NCI-H1930 (cell line): Measurements from ENCODE around the gene SIGLECL1.
"Not testable (repeated sequence)": the region's sequence is repeated elsewhere in the genome, so short reads cannot be mapped to it uniquely, and the experiment has no call there.

Experiments
- DNase-seq, 2 experiments: peaks; one replicate each; lab custom pipeline; 2025; lab: John Stamatoyannopoulos, UW

The SIGLECL1 gene

DNA sequence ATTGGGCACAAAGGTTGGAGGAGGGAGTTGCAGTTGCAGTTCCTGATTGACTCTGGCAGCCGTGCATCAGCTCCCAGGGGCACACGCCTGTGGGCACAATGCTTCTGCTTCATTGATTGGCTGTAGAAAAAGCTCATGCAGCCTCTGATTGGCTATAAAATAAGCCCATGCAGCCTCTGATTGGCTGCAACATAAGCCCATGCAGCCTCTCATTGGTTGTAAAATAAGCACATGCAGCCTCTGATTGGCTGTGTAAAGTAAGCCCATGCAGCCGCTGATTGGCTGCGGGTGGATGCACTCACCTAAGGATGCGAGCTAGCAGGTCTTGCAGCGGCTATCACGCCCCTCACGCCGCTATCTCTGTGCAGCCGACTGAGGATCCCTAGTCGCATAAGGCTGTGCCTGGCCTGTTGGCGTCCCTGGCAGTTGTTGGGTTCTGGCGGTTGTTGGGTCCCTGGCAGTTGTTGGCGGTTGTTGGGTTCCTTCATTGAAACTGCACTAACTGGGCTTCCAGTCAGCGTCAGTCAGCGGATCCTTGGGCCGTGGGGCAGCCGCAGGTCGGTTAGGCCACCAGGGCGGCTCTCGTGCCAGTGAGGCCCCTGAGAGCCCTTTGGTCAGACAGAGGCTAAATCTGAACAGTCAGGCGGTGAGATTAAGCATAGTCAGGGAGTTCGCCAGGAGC, at the start of gene SIGLECL1:
Gene SIGLECL1, plus strand, starts transcription at position 295 of the 682 bp plus-strand sequence. CDS start 12,993 bp downstream, outside the sequence.
- no peak for DNase-seq

DNA sequence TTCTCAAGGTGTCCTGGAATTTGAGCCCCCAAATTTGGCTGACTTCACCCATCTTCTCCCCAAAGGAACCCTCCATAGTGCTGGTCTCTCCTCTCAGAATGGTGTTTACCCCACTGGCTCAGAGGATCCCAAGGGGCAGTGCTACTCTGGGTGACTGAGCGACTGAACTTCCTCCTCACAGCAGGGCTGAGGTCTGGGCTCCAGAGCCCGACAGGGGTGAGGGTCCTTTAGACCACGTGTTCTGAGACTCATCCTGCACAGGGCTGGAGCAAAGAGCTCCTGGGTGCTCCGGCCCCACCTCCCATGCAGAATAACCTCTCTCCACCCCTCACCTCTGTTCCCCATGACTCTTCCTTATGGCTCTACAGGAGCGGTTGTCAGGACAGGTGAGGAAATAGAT, 49.2 kb upstream of the SIGLECL1 start:
- DNase-seq, result no peak

- DNase-seq, result no peak
Measured at GRCh38 chr19:51203916-51204315, 47.0 kb upstream of the SIGLECL1 start.

DNA sequence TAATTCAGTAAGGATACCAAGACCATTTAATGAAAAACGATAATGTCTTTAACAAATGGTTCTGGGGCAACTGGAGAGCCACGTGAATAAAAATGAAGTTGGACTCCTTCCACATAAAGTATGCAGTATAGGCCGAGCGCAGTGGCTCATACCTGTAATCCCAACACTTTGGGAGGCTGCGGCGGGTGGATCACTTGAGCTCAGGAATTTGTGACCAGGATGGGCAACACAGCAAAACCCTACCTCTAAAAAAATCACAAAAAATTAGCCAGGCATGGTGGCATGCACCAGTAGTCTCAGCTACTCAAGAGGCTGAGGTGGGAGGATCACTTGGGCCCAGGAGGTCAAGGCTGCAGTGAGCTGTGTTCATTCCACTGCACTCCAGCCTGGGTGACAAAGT, 46.6 kb upstream of the SIGLECL1 start:
- DNase-seq, result no peak

GRCh38 chr19:51207747-51208146, 43.1 kb upstream of the SIGLECL1 start:
- DNase-seq, result no peak

DNA sequence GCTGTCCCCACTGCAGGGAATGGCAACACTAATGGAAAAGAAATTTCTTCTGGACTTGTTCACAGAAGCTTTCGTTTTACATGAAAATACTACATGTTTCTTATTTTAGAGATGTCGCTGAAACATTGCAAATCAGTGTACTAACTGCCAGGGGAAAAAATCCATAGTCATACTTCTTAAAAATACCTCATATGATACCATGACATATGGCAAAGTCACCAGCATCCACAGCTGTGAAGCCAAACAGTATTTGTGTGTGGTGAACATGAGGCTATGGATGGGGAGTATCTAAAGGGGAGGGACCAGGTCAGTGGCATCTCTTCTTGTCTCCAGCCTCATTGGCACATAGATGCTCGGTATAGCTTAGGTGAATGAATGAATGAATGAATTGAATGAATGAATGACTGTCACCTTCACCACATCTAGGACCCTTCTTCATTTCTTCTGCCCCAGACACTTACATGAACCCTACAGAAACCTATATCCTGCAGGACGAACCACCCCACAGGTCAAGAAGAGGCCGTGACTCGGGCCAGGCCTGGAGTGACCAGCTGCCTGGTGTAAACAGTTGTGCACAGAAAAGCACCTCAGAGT, 40.6 kb upstream of the SIGLECL1 start:
- no peak for DNase-seq

GRCh38 chr19:51210874-51211361, 40.0 kb upstream of the SIGLECL1 start:
- not testable (repeated sequence) for DNase-seq

DNA sequence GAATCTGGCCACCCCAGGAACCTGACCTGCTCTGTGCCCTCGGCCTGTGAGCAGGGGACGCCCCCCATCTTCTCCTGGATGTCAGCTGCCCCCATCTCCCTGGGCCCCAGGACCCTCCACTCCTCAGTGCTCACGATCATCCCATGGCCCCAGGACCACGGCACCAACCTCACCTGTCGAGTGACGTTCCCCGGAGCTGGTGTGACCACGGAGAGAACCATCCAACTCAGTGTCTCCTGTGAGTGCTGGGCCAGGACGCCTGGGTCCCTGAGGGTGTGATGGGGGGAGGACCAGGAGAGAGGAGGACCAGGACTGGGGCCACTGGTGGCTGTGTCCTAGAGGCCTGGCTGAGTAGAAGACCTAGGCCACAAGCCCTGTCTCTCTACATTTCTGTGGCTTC, 39.0 kb upstream of the SIGLECL1 start:
- DNase-seq, result no peak

- no peak for DNase-seq
Measured at GRCh38 chr19:51219307-51219706, 31.6 kb upstream of the SIGLECL1 start.

- DNase-seq, result no peak
Measured at GRCh38 chr19:51219971-51220370, 30.9 kb upstream of the SIGLECL1 start.

- no peak for DNase-seq
Measured at GRCh38 chr19:51220996-51221395, 29.9 kb upstream of the SIGLECL1 start.

DNA sequence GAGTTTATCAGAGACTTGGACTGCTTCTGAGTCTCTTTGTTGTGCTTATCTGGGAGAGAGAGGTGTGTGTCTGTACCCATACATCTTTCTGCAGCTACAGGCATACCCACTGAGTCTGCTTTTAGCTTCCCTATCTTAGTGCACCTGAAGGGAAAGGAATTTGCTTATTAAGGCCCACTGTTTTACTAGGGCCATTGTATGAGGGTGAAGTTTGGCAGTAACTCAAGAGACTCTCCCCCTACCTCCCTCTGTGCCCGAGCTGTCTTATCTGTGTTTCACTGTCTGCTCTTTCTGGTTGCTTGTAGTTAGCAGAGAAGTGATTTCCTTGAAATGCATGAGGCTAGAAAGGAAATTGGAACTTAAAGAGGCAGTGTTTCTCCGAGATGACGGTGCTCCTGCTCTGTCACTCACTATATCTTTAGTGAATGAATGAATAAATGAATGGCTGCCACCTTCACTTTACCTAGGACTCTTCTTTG, 26.7 kb upstream of the SIGLECL1 start:
- no peak for DNase-seq

DNA sequence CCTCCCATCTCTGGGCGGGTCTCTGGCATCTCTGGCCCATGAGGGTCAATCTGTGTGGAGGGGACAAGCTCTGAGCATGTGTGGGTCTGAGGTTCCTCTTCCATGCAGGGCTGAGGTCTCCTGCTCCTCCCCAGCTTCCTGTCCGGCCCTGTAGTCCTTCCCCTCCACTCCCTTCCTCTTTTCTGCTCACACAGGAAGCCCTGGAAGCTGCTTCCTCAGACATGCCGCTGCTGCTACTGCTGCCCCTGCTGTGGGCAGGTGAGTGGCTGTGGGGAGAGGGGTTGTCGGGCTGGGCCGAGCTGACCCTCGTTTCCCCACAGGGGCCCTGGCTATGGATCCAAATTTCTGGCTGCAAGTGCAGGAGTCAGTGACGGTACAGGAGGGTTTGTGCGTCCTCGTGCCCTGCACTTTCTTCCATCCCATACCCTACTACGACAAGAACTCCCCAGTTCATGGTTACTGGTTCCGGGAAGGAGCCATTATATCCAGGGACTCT, 25.9 kb upstream of the SIGLECL1 start, which contains the start of gene CD33:
Gene CD33, plus strand, starts transcription at position 183 of the 496 bp plus-strand sequence. Its CDS starts 39 bp downstream, at position 222.
- DNase-seq, result not testable (repeated sequence)

GRCh38 chr19:51226067-51226466, 24.8 kb upstream of the SIGLECL1 start:
- DNase-seq, result no peak

DNA sequence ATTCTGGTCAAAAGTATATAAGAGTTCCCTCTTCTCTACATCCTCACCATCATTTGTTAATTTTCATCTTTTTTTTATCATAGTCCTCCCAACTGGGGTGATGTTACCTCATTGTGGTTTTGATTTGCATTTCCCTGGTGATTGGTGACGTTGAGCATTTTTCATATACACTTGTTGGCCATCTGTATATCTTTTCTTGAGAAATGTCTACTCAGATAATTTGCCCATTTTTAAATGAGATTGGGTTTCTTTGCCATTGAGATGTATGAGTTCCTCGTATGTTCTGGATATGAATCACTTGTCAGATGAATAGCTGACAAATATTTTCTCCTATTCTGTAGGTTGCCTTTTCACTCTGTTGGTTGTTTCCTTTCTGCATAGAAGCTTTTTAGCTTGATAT, 23.6 kb upstream of the SIGLECL1 start:
- DNase-seq, result no peak

- no peak for DNase-seq
Measured at GRCh38 chr19:51227966-51228365, 22.9 kb upstream of the SIGLECL1 start.

DNA sequence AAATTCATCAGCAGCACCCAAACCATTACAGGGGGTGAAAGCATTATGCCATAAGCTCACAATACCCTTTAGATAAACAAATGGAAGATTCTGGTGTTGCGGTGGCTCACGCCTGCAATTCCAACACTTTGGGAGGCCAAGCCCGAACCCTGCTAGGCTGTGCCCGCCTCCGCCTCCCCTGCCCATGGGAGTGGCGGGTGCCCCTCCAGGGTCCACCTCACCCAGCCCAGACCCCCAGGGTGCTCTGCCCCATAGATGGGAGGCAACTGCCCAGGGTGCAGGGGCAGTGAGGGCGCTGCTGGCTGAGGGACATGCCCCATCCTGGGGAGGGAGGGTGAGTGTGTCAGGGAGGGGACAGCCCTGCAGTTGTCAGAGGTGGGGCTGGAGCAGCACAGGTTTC, 10.0 kb upstream of the SIGLECL1 start:
- DNase-seq, result no peak

DNA sequence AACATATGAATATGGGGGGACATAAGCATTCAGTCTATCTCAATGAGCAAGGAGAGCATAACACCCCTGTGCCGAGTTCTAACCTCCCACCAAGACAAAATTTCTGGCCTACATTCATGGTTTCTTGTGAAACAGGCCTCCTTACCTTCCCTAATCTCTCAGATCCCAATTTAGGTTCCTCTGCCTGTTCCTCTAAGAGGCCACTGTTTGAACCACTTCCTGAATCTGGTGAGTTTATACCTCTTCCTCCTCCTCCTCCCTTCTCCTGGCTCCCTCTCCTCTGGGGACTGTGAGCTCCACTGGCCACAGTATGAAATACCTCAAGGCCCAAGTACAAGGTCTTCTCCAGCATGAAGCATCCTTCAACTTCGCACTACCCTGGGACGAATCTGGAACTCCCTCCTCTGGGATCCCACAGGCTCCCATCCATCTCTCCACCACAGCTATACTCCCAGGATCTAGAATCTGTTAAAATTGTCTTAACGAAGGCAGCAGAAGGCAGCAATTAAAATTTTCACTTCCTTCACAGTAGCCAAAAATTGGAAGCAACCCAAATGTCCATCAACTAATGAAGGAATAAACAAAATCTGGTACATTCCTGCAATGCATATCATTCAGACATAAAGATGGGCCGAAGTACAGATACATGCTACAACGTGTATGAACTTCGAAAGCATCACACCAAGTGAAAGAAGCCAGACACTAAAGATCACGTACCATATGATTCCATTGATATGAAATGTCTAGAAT, 7.8 kb upstream of the SIGLECL1 start:
- DNase-seq, result no peak

DNA sequence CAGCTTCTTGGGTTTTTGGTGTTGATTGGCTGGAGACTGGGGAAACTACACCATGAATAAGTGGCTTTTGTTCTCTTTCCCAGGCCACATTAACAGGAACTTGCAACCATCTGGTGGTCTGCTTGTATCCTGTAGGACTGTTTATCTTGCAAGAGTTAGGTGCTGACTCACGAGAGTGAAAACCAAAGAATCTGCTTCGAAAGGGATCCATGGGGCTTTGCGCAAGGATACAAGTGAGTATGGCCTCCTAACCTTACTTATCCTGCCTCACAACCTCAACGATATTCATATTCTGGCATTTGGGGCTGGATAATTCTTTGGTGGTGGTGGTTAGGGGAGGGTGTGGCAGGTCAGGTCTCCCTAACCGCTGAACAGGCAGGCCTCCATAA, 4.7 kb upstream of the SIGLECL1 start:
- no peak for DNase-seq

DNA sequence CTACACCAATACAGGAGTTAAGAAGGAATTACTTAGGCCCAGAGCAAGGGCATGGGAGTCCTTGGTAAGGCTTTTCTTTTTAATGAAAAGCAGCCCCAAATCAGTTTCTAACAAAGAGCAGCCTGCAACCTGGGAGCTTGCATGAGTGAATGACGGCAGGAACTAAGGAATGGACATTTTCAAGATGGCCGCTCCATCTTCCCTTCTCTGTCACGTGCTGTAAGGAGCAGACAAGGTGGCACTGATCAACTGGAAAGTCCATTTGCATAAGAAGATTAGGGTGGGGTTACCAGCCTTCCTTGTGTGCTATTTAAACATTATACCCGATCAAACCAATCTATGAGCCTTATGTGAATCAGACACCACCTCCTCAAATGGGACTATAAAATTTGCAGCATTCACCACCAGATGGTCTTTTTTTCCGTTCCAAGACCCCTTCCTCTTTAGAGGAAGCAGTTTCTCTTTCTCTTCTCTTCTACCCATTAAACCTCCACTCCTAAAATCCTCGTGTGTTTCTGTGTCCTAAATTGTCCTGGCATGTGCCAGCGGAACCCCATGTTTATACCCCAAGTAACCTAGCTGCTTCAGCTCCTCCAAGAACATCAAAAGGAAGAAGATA, 2.8 kb upstream of the SIGLECL1 start:
- DNase-seq, result no peak

DNA sequence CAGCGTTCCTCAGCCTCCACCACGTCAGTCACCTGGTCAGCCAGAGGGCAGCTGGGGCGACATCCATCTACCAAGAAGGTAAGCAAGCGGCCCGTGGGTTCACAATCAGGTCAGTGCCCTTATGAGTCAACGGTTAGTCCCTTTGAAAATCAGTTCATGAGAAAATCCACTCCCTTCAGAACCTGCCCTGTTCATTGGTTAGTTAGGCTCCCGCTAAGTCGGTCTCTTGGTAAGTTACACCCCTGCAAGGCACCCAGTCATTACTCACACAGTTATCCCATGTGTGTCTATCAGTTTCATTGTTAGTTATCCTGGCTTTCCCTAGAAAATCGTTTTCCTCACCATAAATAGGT, 564 bp downstream of the SIGLECL1 start:
- no peak for DNase-seq
